HG02571 (cell line): ENCODE results near the gene PCDHAC2.

Experiments used
- ATAC-seq: cut with Tn5 transposase; IDR thresholded peaks from one replicate; pipeline ENCODE4 v1.9.1; 2021; ENCODE audit warnings: mild to moderate bottlenecking, moderate library complexity; ENCODE audit not compliant: unreplicated experiment

Gene PCDHAC2

GRCh38 chr5:140966293-140967225, at the start of gene PCDHAC2:
Gene PCDHAC2, plus strand, starts transcription at chr5:140966476. Its CDS starts 291 bp downstream, at chr5:140966767.
- no peak for ATAC-seq

DNA sequence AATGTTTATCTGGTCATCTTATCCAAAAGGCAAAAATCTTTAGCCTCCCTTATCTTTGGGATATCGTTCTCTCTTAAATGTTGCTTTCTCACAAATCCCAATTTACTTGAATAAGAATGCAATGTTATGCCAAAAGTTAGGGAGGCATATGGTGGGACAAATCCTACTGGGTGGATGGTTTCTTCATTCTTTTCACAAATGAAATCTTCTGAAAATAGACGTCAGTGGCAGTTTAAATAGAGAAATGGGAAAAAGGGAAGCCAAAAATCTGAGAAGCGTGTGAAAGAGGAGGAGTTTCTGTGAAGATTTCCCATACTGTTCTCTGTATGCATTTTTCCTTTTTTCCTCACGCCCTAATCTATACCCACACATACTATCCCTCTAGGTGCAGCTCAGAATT, 42.7 kb upstream of the PCDHAC2 start:
- ATAC-seq, result no peak

DNA sequence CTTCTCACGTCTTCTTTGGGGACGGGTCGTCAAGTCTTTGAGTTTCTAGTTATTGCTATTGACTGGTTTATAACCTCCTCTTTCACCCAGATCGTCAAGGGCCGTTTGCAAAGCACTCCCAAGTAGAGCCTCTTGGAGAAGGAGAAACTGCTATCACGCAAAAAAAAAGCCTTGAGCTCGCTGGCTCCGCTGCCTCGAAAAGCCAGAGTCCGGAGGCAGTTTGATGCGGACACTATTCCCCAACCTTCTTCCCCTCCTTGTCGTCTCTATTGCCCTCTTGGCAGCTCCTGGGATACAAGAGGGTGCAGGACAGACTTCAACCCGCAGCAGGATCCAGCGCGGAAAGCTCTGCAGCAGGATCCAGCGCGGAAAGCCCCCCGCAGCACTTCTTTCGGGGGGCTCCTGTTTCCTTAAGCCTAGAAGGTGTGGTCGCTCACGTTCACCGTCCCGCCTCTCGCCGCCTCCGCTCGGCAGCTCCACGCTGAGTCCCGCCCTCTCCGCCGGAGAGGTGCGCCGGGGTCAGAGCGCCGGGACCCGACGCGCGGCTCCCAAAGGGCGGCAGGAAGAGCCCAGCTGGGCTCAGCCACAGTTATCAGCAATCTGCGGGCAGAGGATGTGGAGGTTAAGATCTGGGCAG, 40.4 kb upstream of the PCDHAC2 start, which contains the start of gene PCDHAC1:
Gene PCDHAC1, plus strand, starts transcription at position 494 of the 637 bp plus-strand sequence. CDS start 594 bp downstream, outside the sequence.
- ATAC-seq, result no peak

DNA sequence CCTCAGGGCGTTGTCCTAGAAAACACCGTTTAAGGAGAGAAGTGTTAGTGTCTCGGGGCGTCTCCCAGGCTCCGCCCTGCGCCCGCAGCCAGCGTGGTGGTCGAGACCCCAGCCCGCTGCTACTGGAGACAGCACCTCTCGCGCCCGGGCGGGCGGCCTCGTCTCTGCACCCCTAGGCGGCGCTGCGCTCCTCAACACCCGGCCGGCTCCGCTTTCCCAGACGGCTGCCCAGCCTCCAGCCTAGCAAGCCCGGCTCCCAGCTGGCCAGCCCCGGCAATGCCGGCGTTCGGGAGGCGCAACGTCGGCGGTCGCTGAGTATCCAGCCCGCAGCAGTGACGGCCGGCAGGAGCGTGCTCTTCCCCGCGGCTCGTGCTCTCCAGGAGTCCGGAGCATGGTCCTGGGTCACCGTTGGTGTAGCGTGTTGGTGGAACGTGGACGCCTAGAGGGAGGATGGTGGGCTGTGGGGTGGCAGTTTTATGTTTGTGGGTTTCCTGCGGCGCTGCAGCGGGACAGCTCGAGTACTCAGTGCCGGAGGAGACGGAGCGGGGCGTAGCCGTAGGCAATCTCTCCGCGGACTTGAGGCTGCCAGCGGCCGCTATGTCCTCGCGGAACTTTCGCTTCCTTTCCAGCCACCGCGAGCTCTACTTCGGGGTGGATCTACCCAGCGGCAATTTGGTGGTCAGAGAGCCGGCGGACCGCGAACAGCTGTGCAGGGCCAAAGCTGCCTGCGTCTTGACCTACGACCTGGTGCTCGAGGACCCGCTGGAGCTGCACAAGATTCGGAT, 39.6 kb upstream of the PCDHAC2 start:
- ATAC-seq, result no peak

DNA sequence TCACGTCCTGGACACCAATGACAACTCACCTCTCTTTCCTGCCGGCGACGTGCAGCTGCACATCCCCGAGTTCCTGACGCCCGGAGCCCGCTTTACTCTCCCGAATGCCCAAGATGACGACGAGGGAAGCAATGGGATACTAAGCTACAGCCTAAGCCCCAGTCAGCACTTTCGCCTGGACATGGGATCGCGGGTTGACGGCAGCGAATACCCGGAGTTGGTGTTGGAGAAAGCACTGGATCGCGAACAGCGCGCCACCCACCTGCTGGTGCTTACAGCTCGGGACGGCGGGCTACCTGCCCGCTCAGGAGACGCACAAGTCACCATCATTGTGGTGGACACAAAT, 39.1 kb upstream of the PCDHAC2 start:
- no peak for ATAC-seq

DNA sequence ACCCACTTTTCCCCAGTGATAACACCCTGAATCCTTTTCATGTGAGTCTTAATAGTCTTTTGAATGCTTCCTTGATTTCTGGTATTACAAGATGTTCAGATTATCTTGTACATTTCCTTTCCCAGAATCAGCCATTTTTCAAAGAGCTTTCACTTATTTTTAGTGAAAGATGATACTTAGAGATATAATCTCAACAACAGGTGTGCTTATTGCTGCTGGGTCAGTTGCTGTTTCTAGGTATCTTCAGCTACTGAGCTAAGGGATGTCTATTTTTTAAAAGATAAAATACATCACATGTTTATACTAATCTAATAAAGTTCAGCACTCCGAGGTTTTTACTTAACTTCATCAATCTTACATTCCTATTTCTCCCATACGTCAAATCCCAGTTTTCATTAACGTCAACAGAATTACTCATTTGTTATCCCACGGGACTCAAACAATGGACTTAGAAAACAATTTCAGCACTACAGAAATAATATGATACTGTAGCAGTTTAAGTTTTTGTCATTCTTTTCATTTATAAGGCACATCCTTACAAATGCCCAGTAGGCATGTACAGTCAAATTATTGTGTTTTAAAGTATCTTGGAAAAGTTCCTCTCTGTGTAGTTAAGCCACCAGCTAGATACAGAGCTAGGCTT, 31.2 kb upstream of the PCDHAC2 start:
- ATAC-seq, result no peak

DNA sequence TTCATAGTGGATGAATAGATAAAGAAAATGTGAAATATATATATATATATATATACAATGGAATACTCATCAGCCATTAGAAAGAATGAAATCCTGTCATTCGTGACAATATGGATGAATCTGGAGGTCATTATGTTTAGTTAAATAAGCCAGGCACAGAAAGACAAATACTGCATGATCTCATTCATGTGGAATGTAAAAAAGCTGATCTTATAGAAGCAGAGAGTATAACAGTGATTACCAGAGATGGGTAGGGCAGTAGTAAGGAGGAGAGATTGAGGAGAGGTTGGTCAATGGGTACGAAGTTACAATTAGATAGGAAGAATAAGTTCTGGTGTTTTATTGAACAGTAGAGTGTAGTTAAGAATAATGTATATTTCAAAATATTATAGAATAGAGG, 19.7 kb upstream of the PCDHAC2 start:
- no peak for ATAC-seq

- ATAC-seq, result no peak
Observed at GRCh38 chr5:140951636-140952035, 14.6 kb upstream of the PCDHAC2 start.

DNA sequence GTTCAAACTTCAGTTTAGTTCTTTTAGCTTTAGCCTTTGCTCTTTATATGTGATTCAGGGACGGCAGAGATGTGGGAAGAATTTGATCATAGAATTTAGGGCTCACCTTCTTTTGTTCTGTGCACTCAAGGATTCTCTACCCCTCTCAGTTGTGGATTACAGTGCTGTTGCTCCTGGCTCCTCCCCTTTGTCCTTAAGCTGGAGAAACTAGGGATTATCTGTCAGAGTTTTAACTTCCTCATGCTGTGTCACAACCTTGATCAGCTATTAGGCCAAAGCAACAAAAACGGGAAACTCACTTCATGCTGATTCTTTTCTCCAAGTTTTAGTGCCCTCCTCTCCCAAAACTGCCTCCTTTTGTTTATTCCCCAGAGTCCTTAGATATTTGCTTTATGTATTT, 13.0 kb upstream of the PCDHAC2 start:
- ATAC-seq, result no peak

DNA sequence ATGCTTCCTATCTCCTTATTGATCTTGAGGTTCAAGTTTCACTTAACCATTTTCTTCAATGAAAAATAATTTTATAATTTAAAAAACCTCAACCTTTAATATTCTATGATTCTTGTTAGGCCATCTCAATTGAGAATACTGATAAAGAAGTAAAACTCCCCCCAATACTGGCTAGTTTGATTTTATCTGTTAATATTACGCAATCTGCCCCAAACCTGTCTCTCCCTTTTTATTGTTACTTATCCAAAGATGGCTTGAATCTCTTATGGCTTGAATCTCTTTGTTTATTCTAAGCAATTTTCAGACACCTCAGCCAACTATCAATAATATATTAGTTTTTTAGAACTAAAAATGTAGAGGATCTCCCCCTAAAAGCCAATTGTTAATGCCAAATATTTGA, 4.1 kb upstream of the PCDHAC2 start:
- ATAC-seq, result no peak

- ATAC-seq, result no peak
Observed at GRCh38 chr5:140964356-140964755, 1.9 kb upstream of the PCDHAC2 start.

GRCh38 chr5:140965905-140966292, 377 bp upstream of the PCDHAC2 start:
- no peak for ATAC-seq

GRCh38 chr5:140967226-140967893, 1.1 kb downstream of the PCDHAC2 start:
- ATAC-seq, result no peak

GRCh38 chr5:140969880-140970279, 3.6 kb downstream of the PCDHAC2 start:
- no peak for ATAC-seq

DNA sequence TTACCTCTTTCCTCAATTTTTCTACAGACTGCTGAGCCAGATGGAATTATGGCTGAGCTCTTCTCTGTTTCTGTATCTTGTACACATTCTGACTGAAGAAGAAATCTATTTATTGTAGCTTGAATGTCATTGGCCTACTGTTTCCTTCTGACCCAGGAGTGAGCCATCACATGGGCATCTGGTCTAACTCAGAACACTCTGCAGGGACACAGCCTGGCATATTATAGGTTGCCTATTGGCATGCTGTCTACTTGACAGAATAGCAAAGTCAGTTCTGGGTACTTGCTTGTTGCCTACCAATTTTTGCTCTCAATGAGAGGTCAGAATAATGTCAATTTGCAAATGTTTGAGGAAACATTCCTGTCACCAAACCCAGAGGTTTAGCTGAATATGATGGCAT, 7.3 kb downstream of the PCDHAC2 start:
- no peak for ATAC-seq

DNA sequence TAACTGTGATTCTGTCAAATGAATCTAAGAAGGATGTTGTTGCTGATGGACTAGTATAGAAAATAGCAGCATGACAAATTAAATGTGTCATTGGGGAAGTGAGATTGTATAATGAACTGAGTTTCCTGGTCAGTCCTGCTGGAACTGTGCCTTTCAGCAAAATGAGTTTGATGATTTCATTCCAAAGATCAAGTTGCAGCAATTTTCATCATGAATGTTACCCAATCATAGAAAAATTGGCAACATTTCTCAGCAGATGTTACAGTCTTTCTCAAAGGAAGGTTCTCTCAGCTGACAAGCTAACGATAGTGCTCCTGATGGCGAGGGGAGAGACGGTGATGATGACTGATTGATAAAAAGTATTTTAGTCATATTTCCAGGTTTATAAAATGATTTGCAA, 10.7 kb downstream of the PCDHAC2 start:
- no peak for ATAC-seq

DNA sequence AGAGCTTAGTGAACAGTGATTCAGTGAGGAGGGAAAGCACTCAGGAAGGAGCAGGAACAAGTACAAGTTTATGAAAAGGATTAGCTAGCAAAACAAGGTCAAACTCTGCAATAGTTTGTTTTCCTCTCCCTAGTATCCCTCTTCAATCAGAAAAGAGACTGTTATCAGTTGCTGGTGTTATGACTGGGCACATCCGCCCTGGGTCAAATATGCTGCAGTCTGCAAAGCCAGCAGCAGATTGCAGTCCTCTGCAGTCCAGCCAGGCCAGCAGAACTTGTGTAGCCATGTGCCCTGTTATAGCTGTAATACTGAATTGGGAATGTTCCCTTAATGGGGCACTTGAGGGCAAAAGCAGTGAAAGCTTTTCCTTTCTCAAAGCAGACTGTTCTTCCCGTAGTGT, 12.0 kb downstream of the PCDHAC2 start:
- no peak for ATAC-seq

DNA sequence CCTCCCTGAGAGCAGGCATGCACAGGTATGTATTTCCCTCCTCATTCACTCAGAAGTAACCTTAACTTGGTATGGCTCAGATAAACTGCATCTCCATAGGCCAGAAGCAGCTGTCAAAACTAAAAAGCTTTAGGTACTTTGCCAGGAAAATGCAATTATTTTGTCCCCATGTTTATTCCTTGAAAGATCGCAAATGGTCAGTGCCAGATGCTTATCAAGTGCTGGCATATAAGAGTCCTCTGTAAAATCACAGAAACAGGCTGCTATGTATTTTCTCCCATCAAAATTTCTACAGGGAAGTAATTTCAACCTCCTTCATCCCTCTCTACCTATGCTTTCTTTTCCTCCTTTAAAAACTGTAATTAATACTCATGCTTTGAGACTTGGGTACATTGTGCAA, 12.7 kb downstream of the PCDHAC2 start:
- ATAC-seq, result no peak

DNA sequence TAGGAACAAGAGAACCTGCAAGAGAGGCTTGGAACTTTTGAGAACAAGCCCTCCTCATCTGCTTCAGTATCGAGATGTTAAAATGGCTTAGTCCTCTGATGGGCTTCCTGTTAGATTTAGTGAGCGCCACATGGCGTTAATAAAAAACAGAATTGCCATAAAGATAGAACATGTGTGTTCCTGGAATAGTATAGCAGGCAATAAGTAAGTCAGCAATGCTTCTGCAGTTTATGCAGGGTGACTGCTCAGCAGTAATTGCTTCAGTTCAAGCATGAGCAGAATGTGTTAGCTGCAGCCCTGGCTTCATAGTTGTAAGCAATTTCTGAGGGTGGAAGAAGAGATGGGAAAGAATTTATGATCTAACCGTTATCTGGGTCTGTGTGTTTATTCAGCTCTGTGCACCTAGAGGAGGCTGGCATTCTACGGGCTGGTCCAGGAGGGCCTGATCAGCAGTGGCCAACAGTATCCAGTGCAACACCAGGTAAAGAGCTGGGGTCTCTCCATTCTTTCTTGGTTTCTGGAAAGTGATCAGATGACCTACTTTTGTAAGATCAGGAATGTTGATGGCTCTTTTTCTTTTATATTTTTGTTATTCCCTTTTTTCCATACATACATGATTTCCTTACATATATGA, 15.9 kb downstream of the PCDHAC2 start:
- no peak for ATAC-seq

DNA sequence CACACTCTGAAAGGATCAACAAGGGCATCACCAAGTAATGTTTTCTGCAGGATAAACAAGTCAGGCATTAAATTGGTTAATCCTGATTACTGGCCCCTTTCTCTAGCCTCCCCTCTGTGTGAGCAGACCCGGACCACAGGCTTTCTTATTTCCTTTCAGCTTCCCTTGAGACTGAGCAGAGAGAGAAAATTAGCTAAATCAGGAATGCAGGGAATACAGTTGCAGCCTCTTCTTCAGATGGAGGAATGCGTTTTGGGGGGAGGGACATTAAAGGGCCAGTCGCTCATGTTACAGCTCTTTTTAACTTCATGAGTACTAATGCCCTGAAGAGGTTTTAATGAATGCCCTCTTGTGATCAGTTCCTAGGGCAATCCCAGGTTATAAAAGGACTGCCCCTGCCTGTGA, 19.8 kb downstream of the PCDHAC2 start:
- ATAC-seq, result no peak
